Loucy (cell line): ENCODE results near the gene OLFM4.

Experiments used
- H2AFZ ChIP-seq: fragments of 200-600 bp; sonication (generic); 2 replicates; pipeline ENCODE4 v1.6.0; 2016; ENCODE audit warnings: antibody characterized with exemption, mild to moderate bottlenecking, low read length, moderate library complexity
- H3F3A ChIP-seq: fragments of 200-600 bp; 2 replicates; pipeline ENCODE4 v1.6.0; 2016; ENCODE audit warnings: antibody characterized with exemption, low read depth, mild to moderate bottlenecking
- H3K27me3 ChIP-seq: fragments of 200-600 bp; sonication (generic); 2 replicates; pipeline ENCODE4 v1.6.1; 2014; ENCODE audit warnings: low read length, mild to moderate bottlenecking; ENCODE audit not compliant: insufficient read depth, poor library complexity, severe bottlenecking
- H3K36me3 ChIP-seq: fragments of 200-600 bp; sonication (generic); 2 replicates; pipeline ENCODE4 v1.6.1; 2016; ENCODE audit warnings: low read length; ENCODE audit not compliant: insufficient read depth
- H3K4me1 ChIP-seq: fragments of 200-600 bp; sonication (generic); 2 replicates; pipeline ENCODE4 v1.5.1; 2014; ENCODE audit warnings: low read length, mild to moderate bottlenecking; ENCODE audit not compliant: insufficient read depth, poor library complexity, severe bottlenecking
- H3K4me2 ChIP-seq: fragments of 200-600 bp; sonication (generic); 2 replicates; pipeline ENCODE4 v1.6.0; 2014; ENCODE audit warnings: antibody characterized with exemption, low read length, low read depth, mild to moderate bottlenecking; ENCODE audit not compliant: poor library complexity, severe bottlenecking
- H3K4me3 ChIP-seq: fragments of 200-600 bp; sonication (generic); 2 replicates; pipeline ENCODE4 v1.5.1; 2014; ENCODE audit warnings: low read length, mild to moderate bottlenecking, mixed read lengths; ENCODE audit not compliant: poor library complexity, severe bottlenecking
- H3K79me2 ChIP-seq: fragments of 200-600 bp; sonication (generic); 2 replicates; pipeline ENCODE4 v1.6.1; 2014; ENCODE audit warnings: low read length; ENCODE audit not compliant: insufficient read depth
- H3K9ac ChIP-seq: fragments of 200-600 bp; sonication (generic); 2 replicates; pipeline ENCODE4 v1.6.0; 2014; ENCODE audit warnings: mild to moderate bottlenecking, low read depth, low read length, moderate library complexity; ENCODE audit not compliant: poor library complexity, severe bottlenecking
- H3K9me2 ChIP-seq: fragments of 200-600 bp; sonication (generic); replicated peaks from 2 replicates; pipeline ENCODE4 v1.6.1; 2016; ENCODE audit warnings: low read depth, low read length, mixed read lengths
- H3K9me3 ChIP-seq: fragments of 200-600 bp; sonication (generic); 2 replicates; pipeline ENCODE4 v1.6.1; 2014; ENCODE audit warnings: mild to moderate bottlenecking, antibody characterized with exemption, low read length, low read depth; ENCODE audit not compliant: insufficient read depth
- H4K20me1 ChIP-seq: fragments of 200-600 bp; sonication (generic); 2 replicates; pipeline ENCODE4 v1.6.0; 2014; ENCODE audit warnings: antibody characterized with exemption, low read length, mild to moderate bottlenecking; ENCODE audit not compliant: insufficient read depth, poor library complexity, severe bottlenecking
- EZH2phosphoT487 ChIP-seq: fragments of 200-600 bp; IDR thresholded peaks from 2 replicates; pipeline ENCODE4 v1.6.1; 2018; ENCODE audit warnings: antibody characterized with exemption, mild to moderate bottlenecking, moderate library complexity, borderline replicate concordance
- TF ChIP-seq, protein P1 (sequence below): fragments of 200-600 bp; sonication (generic); conservative IDR thresholded peaks from 2 replicates; pipeline ENCODE4 v1.5.1; 2014; ENCODE audit warnings: mild to moderate bottlenecking, antibody characterized with exemption, low read length

OLFM4 gene

DNA sequence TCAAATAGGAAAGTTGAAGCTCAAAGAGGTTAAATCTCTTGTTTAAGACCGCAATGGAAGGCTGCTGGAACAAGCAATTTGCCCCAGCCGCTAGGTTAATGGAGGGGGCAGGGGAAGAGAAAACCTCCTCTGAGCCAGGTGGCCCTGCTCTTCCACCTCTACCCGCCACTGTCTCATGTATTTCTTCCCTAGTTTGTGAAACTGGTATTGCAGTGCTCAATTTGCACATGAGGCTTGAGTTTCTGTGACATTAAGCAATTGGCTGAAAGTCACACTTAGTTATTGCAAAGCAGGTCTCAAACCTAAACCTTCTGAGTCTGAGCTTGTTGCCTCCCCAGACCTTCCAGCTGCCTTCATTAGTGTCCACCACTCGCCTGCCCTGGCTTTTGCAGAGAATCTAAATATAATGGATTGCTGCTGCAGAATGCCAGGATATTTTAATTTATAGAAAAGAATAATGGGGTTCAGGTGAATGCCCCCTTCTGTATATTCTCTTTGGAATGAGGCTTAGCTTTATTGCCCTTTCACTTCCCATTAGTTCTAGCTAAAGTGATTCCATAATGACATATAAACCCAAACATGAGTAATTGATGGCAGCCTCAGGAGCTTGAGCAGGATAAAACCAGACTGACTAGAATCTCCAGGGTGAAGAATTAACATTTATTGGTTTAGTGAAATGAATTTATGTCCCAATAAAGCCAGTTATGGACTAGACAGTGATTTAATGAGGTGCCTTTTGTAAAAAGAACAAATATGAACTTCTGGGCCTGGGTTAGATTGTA lies 27.0 kb upstream of the OLFM4 start:
- no peak for TF ChIP-seq EZH2phosphoT487
- TF ChIP-seq, protein P1, sequence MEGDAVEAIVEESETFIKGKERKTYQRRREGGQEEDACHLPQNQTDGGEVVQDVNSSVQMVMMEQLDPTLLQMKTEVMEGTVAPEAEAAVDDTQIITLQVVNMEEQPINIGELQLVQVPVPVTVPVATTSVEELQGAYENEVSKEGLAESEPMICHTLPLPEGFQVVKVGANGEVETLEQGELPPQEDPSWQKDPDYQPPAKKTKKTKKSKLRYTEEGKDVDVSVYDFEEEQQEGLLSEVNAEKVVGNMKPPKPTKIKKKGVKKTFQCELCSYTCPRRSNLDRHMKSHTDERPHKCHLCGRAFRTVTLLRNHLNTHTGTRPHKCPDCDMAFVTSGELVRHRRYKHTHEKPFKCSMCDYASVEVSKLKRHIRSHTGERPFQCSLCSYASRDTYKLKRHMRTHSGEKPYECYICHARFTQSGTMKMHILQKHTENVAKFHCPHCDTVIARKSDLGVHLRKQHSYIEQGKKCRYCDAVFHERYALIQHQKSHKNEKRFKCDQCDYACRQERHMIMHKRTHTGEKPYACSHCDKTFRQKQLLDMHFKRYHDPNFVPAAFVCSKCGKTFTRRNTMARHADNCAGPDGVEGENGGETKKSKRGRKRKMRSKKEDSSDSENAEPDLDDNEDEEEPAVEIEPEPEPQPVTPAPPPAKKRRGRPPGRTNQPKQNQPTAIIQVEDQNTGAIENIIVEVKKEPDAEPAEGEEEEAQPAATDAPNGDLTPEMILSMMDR: no peak
- Histone ChIP-seq H3K36me3 (no peaks in the 10 kb centered on the region), H3K9ac (no peak overlapping the region), H3K4me2 (no peak overlapping the region), H3K4me3 (no peak overlapping the region), H3K4me1 (no peaks in the 10 kb centered on the region), H3K9me3 (no peaks in the 10 kb centered on the region), H3K79me2 (no peaks in the 10 kb centered on the region), H2AFZ (no peak overlapping the region), H4K20me1 (no peaks in the 10 kb centered on the region), H3K27me3 (no peaks in the 10 kb centered on the region), H3F3A (no peaks in the 10 kb centered on the region), H3K9me2 (no peaks in the 10 kb centered on the region)

DNA sequence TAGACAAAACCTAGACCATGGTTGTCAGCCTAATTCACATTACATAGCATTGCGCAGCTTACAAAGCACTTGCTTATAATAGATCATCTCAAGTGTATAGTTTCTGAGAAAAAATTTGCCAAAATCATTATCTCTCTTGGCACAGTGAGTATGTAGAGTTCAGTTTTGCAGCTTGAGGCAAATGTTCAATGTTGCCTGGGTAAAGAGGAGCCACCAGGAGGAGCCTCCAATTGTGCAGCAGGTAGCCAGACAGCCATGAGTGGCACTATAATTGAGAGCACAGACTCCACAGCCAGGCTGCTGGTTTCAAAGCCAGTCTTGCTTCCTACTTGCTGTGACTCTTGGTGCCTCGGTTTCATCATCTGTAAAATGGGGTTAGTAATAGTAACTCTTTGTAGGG lies 24.0 kb upstream of the OLFM4 start:
- TF ChIP-seq, protein P1: no peak
- no peak for TF ChIP-seq EZH2phosphoT487

DNA sequence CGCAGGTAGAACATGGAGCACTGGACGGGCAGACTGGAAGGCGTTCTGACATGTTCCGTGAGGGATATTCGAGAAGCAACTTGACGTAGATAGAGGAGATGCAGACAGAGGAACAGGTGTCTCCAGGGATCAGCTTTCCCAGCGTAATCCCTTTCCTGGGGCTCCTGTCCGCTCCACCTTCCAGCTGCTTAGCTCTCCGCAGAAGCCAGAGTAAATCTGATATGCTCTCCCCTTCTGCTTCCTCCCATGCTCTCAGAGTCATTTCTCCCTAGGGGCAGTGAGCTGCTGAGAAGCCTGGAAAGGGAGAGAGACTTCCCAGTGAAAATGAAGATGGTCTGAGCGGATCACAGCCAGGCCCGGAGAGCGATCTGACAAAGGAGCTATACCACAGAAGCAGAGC lies 23.0 kb upstream of the OLFM4 start:
- no peak overlapping the region for H3K9ac ChIP-seq
- no peak overlapping the region for H3K4me2 ChIP-seq
- TF ChIP-seq EZH2phosphoT487: no peak
- TF ChIP-seq, protein P1: no peak
- no peaks in the 10 kb centered on the region for H3K9me3 ChIP-seq
- H3F3A ChIP-seq: no peaks in the 10 kb centered on the region
- no peak overlapping the region for H3K4me3 ChIP-seq
- no peaks in the 10 kb centered on the region for H3K9me2 ChIP-seq
- no peaks in the 10 kb centered on the region for H3K36me3 ChIP-seq
- H2AFZ ChIP-seq: no peak overlapping the region
- no peaks in the 10 kb centered on the region for H3K4me1 ChIP-seq
- H3K27me3 ChIP-seq: no peaks in the 10 kb centered on the region
- H4K20me1 ChIP-seq: no peaks in the 10 kb centered on the region
- no peaks in the 10 kb centered on the region for H3K79me2 ChIP-seq

More for the DNA sequence above, 24.0 kb upstream of the OLFM4 start:
- H4K20me1 ChIP-seq: no peaks in the 10 kb centered on the region
- H3K9ac ChIP-seq: no peak overlapping the region
- no peak overlapping the region for H3K4me3 ChIP-seq
- no peak overlapping the region for H2AFZ ChIP-seq
- H3K4me2 ChIP-seq: no peak overlapping the region
- no peaks in the 10 kb centered on the region for H3K9me2 ChIP-seq
- H3K9me3 ChIP-seq: no peaks in the 10 kb centered on the region
- H3K36me3 ChIP-seq: no peaks in the 10 kb centered on the region
- no peaks in the 10 kb centered on the region for H3K27me3 ChIP-seq
- H3K4me1 ChIP-seq: no peaks in the 10 kb centered on the region
- no peaks in the 10 kb centered on the region for H3F3A ChIP-seq
- no peaks in the 10 kb centered on the region for H3K79me2 ChIP-seq
